ENCODE measurements around the gene OR10A3.
A peak's percentile ranks its signal among the peaks of the same experiment; 100 is the strongest.

Gene OR10A3

GRCh38 chr11:7896009-7896785 lies 45.3 kb downstream of the OR10A3 start:
- no peak for DNase-seq (ENCODE audit: low read depth)
- no peak for TF ChIP-seq CTCF (IDR thresholded peaks at IDR 0.05; ENCODE audit: low read length, missing control alignments)
- H3K4me3 ChIP-seq (replicated peaks; ENCODE audit: low read depth, low read length) = no peak overlapping the region

GRCh38 chr11:7894251-7894650 lies 47.3 kb downstream of the OR10A3 start:
- no peak for TF ChIP-seq CTCF (IDR thresholded peaks at IDR 0.05; ENCODE audit: low read length, missing control alignments)
- no peak for DNase-seq (ENCODE audit: low read depth)
- H3K4me3 ChIP-seq (replicated peaks; ENCODE audit: low read depth, low read length) = no peak overlapping the region

- no peak overlapping the region for H3K4me3 ChIP-seq (replicated peaks; ENCODE audit: low read depth, low read length)
- no peak for DNase-seq (ENCODE audit: low read depth)
- no peak for TF ChIP-seq CTCF (IDR thresholded peaks at IDR 0.05; ENCODE audit: low read length, missing control alignments)
Measured at GRCh38 chr11:7893796-7894195, 47.7 kb downstream of the OR10A3 start.

GRCh38 chr11:7892840-7893254 lies 48.7 kb downstream of the OR10A3 start:
- TF ChIP-seq CTCF (IDR thresholded peaks at IDR 0.05; ENCODE audit: low read length, missing control alignments) = peak; percentile 74
- no peak overlapping the region for H3K4me3 ChIP-seq (replicated peaks; ENCODE audit: low read depth, low read length)
- DNase-seq (ENCODE audit: low read depth) = peak; percentile 78

GRCh38 chr11:7892059-7892699 lies 49.3 kb downstream of the OR10A3 start:
- DNase-seq (ENCODE audit: low read depth) = peak; percentile 72

GRCh38 chr11:7890417-7891172 lies 50.9 kb downstream of the OR10A3 start:
- H3K4me3 ChIP-seq (replicated peaks; ENCODE audit: low read depth, low read length) = no peak overlapping the region
- DNase-seq (ENCODE audit: low read depth) = no peak
- TF ChIP-seq CTCF (IDR thresholded peaks at IDR 0.05; ENCODE audit: low read length, missing control alignments) = no peak

More at GRCh38 chr11:7892059-7892699, 49.3 kb downstream of the OR10A3 start:
- no peak overlapping the region for H3K4me3 ChIP-seq (replicated peaks; ENCODE audit: low read depth, low read length)
- TF ChIP-seq CTCF (IDR thresholded peaks at IDR 0.05; ENCODE audit: low read length, missing control alignments) = no peak

Measured in fibroblast of pulmonary artery (primary cell).